ENCODE results near the gene CDH22. TPM values are rescaled to one million over a fixed set of nuclear protein-coding genes. Genes with fewer than 3 reads are reported as not detected.

The CDH22 gene
- total and polyA plus RNA-seq, 10 of the 15 experiments (the other 5 are each of a cell fraction or from before 2014, with no cell fraction given): not detected

GRCh38 chr20:46304361-46304760, 3.9 kb downstream of the CDH22 start (continued):
- TF ChIP-seq ZBED1 (IDR thresholded peaks at IDR 0.05; ENCODE audit: borderline replicate concordance): no peak
- no peak for TF ChIP-seq STAT1 (conservative IDR thresholded peaks at IDR 0.05)
- TF ChIP-seq ZNF217 (IDR thresholded peaks at IDR 0.05): no peak
- TF ChIP-seq IRF5 (IDR thresholded peaks at IDR 0.05; ENCODE audit: borderline replicate concordance): no peak
- no peak for TF ChIP-seq NFYB (IDR thresholded peaks at IDR 0.05; ENCODE audit: insufficient read depth, low read depth, low read length)
- no peak for TF ChIP-seq JUNB (IDR thresholded peaks at IDR 0.05)
- TF ChIP-seq ZBTB11 (CRISPR knock-in tag; IDR thresholded peaks at IDR 0.05): no peak
- no peak for TF ChIP-seq SUZ12 (IDR thresholded peaks at IDR 0.05; ENCODE audit: unreplicated experiment)

Data from GM12878 (cell line).